Activated CD8-positive, alpha-beta memory T cell treated with anti-CD3 and anti-CD28 coated beads for 4 hours (primary cell): ENCODE data around the gene CCDC97.
A peak's percentile ranks its signal among the peaks of the same experiment; 100 is the strongest.

Experiments
- DNase-seq, 2 donors: peaks; one replicate each; pipeline ENCODE4 v3.0.0-alpha.2; 2020; ENCODE audit warnings: low read depth in 2 of 2

The CCDC97 gene

GRCh38 chr19:41298348-41298964 is 11.5 kb upstream of the CCDC97 start:
- DNase-seq, result no peak

GRCh38 chr19:41299046-41299754 is 10.8 kb upstream of the CCDC97 start:
- DNase-seq, result no peak

- DNase-seq, result no peak
Observed at GRCh38 chr19:41299755-41300089, 10.2 kb upstream of the CCDC97 start.

- no peak for DNase-seq
Observed at GRCh38 chr19:41300555-41300954, 9.4 kb upstream of the CCDC97 start.

GRCh38 chr19:41302624-41303351 is 7.2 kb upstream of the CCDC97 start:
- DNase-seq, result peak; percentile 58 to 60

- DNase-seq, result no peak
Observed at GRCh38 chr19:41303954-41304353, 6.0 kb upstream of the CCDC97 start.

- no peak for DNase-seq
Observed at GRCh38 chr19:41304706-41305483, 5.1 kb upstream of the CCDC97 start.

GRCh38 chr19:41305927-41306793 is 3.8 kb upstream of the CCDC97 start:
- DNase-seq, result no peak

- DNase-seq, result no peak
Observed at GRCh38 chr19:41307090-41307875, 2.7 kb upstream of the CCDC97 start.

- no peak for DNase-seq
Observed at GRCh38 chr19:41307954-41308449, 2.0 kb upstream of the CCDC97 start.

- DNase-seq, result peak; percentile 82 to 86
Observed at GRCh38 chr19:41308450-41309179, 1.4 kb upstream of the CCDC97 start.

- DNase-seq, result no peak
Observed at GRCh38 chr19:41309180-41310032, 566 bp upstream of the CCDC97 start.

GRCh38 chr19:41311072-41311471 is 1.1 kb downstream of the CCDC97 start:
- DNase-seq, result no peak

- no peak for DNase-seq
Observed at GRCh38 chr19:41311613-41312012, 1.6 kb downstream of the CCDC97 start.

- DNase-seq, result no peak
Observed at GRCh38 chr19:41316306-41316920, 6.4 kb downstream of the CCDC97 start.

GRCh38 chr19:41318696-41319499 is 8.9 kb downstream of the CCDC97 start:
- DNase-seq, result no peak

- no peak for DNase-seq
Observed at GRCh38 chr19:41319500-41320184, 9.7 kb downstream of the CCDC97 start.
